ENCODE data around the gene DYNLT3.

The DYNLT3 gene

GRCh38 chrX:37883196-37883595, 35.8 kb upstream of the DYNLT3 start:
- TF ChIP-seq CTCF (conservative IDR thresholded peaks at IDR 0.05; ENCODE audit: control insufficient read depth, insufficient read depth, low read depth, low read length): no peak
- DNase-seq (ENCODE audit: low read depth): no peak
- no peak overlapping the region for H3K4me3 ChIP-seq (ENCODE audit: control insufficient read depth, low read depth, low read length)

- H3K4me3 ChIP-seq (ENCODE audit: control insufficient read depth, low read depth, low read length): no peak overlapping the region
- DNase-seq (ENCODE audit: low read depth): no peak
- TF ChIP-seq CTCF (conservative IDR thresholded peaks at IDR 0.05; ENCODE audit: control insufficient read depth, insufficient read depth, low read depth, low read length): no peak
Measured at GRCh38 chrX:37879692-37880091, 32.3 kb upstream of the DYNLT3 start.

GRCh38 chrX:37876716-37877115, 29.3 kb upstream of the DYNLT3 start:
- H3K4me3 ChIP-seq (ENCODE audit: control insufficient read depth, low read depth, low read length): no peak overlapping the region
- no peak for DNase-seq (ENCODE audit: low read depth)
- no peak for TF ChIP-seq CTCF (conservative IDR thresholded peaks at IDR 0.05; ENCODE audit: control insufficient read depth, insufficient read depth, low read depth, low read length)

- no peak for TF ChIP-seq CTCF (conservative IDR thresholded peaks at IDR 0.05; ENCODE audit: control insufficient read depth, insufficient read depth, low read depth, low read length)
- H3K4me3 ChIP-seq (ENCODE audit: control insufficient read depth, low read depth, low read length): no peak overlapping the region
- DNase-seq (ENCODE audit: low read depth): no peak
Measured at GRCh38 chrX:37875675-37876074, 28.3 kb upstream of the DYNLT3 start.

- no peak for TF ChIP-seq CTCF (conservative IDR thresholded peaks at IDR 0.05; ENCODE audit: control insufficient read depth, insufficient read depth, low read depth, low read length)
- no peak for DNase-seq (ENCODE audit: low read depth)
- H3K4me3 ChIP-seq (ENCODE audit: control insufficient read depth, low read depth, low read length): no peak overlapping the region
Measured at GRCh38 chrX:37873220-37873619, 25.8 kb upstream of the DYNLT3 start.

GRCh38 chrX:37872303-37872655, 24.9 kb upstream of the DYNLT3 start:
- TF ChIP-seq CTCF (conservative IDR thresholded peaks at IDR 0.05; ENCODE audit: control insufficient read depth, insufficient read depth, low read depth, low read length): no peak
- DNase-seq (ENCODE audit: low read depth): no peak
- no peak overlapping the region for H3K4me3 ChIP-seq (ENCODE audit: control insufficient read depth, low read depth, low read length)

GRCh38 chrX:37871626-37872302, 24.4 kb upstream of the DYNLT3 start:
- DNase-seq (ENCODE audit: low read depth): peak; percentile 85
- no peak for TF ChIP-seq CTCF (conservative IDR thresholded peaks at IDR 0.05; ENCODE audit: control insufficient read depth, insufficient read depth, low read depth, low read length)
- no peak overlapping the region for H3K4me3 ChIP-seq (ENCODE audit: control insufficient read depth, low read depth, low read length)
